Right lung (tissue), 5 donors: ENCODE data around the gene KCNMA1. TPM values are rescaled to one million over a fixed set of nuclear protein-coding genes. Genes with fewer than 3 reads are reported as not detected.
A peak's percentile ranks its signal among the peaks of the same experiment; 100 is the strongest.

Experiments
- DNase-seq, 2 donors: peaks; one replicate each; pipeline ENCODE4 v3.0.0-alpha.2; 2013
- polyA plus RNA-seq, 5 donors: library from polyadenylated mRNA; unstranded; fragments of 120-200 nt; gene quantifications; one replicate each; pipeline versions ENCODE4 v1.2.1 to v1.2.3, GENCODE V29; 2013; ENCODE audit warnings: inconsistent platforms in 1 of 5, low replicate concordance in 1 of 5; ENCODE audit not compliant: insufficient read length in 5 of 5, insufficient read depth in 1 of 5

The KCNMA1 gene
- polyA plus RNA-seq, 5 donors, result 3.8 to 4.6 (median 4.2) TPM

DNA sequence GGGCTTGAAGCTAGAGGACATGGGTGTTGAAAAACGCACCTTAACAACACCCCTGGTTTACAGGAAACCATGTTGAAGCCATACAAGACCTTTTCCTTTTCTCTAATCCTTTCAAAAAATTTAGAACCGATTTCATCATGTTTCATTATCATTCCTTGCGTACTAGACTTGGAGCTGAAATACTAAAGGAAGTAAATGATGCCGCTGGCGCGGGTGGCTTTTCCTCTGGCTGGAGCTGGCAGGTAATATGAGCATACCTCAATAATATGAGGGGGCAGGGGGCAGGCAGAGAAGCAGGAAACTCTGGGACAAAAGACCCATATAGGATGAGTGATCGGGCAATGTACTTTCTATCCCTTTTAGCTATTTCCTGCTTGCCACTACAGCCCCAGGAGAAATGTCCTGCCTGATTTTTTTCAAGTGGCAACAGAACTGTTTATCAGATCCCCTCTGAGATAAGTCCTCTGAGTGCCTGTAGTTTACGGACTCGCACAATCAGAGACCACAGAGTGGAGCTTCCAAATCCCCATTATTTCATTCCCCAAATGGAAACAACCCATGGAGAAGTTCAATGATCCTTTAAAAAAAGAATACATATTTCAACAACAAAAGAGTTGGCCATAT lies 450.1 kb downstream of the KCNMA1 start:
- DNase-seq, result no peak

DNA sequence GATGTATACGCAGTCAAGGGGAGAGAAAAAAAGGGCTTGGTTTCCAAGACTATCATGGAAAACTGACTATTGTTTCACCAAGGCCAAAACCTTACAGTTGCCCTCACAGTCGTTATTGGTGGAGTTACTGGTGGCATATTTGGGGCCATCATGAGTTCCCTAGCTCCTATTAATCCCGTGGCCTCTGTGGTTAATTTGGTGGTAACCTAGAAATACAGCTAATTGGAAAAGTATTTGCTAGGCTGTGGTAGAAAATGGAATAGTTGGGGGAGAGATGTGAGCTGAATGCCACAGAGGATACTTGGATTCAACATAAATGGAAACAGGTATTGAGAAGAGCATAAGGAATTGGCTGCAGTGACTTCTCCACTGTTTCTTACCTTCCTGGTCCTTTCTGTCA lies 450.7 kb downstream of the KCNMA1 start:
- no peak for DNase-seq

DNA sequence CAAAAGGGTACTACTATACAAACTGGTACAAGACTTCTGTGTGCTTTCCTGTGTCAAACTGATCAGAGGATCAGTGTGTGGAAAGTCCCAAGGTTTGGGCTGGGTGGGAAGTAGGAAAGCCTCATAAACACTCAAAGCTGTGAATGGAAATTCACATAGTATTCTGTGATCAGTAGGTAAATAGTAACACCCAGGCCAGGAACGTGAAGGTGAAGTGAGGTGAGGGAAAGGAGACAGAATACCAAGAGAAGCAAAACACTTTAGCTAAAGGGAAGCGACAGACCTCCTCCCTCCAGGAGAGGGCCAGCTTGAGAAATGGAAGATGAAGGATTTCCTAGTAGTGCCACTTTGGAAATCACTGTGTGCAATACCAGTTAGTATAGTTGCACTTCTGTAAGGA lies 451.9 kb downstream of the KCNMA1 start:
- no peak for DNase-seq

DNA sequence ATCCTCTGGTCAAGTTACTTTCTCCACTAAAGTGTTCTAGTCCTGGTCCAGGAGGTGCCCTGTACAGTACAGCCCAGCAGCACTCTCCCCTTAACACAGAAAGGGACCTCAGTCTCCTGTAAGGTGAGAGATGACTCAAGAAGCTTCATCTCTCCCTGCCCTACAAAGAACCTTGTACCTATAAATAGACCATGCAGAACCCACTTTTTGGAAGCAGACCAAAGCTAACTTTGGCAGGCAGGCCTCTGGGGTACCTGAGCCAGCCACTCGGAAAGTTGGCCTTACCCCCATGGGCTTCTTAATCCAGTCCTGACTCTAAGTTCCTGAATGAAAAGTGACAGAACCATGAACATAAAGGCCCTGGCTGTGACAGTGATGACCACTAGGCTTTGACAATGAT lies 454.8 kb downstream of the KCNMA1 start:
- no peak for DNase-seq

DNA sequence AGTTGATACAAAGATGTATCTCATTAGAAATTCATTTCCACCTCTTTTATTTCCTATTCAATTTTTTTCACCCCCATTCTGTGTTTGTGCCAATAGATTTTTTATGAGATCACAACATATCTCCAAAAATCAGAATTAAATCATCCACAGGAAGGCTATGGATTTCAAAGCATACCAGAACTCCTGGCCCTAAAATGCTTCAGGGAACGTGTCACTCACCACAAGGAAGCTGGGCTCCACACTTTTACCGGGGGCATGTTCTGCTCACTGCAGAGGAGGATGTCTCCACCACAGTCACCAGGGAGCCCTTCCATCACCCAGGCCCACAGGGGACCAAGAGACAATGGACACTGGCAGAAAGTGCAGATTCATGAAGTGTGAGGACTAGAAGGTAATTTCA lies 456.8 kb downstream of the KCNMA1 start:
- DNase-seq, result no peak

DNA sequence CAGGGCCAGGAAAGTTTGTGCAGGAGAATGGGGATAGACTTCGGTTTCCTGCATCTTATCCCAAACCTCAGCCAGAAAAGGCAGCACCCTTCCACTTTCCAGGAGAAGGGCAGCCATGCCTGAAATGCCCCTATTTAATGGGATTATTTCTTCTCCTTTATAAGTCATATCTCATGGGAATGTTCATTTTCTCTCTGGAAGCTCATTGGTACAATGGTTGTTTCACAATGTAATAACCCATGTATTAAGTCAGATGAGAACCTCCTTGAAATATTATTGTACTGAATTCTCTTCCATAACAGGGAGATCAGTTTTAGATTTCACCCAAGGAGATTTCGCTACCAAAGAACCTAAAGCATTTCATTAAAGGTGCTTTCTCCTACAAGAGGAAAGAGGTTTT lies 457.5 kb downstream of the KCNMA1 start:
- DNase-seq, result no peak

DNA sequence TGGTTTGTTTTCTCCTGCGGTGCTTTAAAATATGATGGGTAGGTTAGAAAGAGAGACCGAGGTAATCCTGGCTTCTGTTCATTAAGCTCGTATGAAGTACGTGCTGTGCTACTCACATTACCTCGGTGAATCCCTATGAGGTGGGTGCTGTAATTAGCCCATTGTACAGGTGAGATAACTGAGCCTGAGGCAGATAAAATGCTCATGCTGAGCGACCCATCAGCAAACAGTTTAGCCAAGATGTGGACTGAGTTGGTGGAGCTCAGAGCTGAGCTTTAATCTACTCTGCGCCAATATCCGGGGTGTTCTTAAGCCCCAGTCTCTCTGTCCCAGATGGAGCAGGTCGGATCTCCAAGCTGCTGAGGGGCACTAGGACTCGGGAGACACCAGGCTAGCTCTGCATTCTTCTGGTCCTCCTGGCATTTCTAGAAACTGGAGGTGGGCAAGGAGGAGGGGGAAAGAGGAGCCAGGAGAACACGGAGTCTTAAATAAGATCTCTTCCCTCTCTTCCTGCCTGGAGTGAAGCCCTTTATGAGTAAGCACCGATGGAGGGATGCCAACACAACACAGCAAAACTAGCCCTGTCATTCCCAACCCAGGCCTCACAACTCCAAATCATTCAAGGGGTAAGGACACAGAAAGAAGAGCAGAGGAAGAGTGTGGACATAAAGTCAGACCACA lies 458.5 kb downstream of the KCNMA1 start:
- DNase-seq, result peak in 1 of 2 donors; percentile 24

DNA sequence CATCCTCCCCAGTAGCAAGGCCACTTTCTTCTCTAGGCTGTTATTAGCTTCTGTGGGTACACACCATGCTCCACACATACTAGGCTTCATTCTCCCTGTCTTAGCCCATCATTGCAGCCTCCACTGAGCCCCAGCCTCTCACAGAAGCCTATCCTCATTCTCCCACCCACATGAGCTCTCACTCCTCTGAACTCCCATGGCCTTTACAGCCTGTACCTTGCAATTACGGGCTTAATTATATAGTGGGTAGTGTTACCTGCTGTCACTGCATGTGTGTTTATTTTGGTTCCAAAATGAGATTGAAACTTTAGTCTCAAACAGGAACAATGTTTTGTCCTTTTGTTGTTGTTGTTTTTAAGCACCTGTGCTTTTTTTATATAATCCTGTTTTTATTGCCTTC lies 460.0 kb downstream of the KCNMA1 start:
- no peak for DNase-seq

DNA sequence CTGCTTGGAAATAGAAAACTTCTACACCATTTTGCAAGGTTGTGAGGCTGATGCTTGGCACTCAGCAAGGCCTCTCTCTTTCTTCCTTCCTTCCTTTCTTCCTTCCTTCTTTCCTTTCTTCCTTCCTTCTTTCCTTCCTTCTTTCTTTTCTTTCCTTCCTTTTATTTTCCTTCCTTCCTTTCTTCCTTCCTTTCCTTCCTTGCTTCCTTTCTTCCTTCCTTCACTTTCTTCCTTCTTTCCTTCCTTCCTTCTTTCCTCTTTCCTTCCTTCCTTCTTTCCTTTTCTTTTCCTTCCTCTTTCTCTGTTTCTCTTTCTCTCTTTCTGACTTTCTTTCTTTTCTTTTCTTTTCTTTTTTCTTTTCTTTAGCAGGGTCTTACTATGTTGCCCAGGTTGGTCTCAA lies 460.4 kb downstream of the KCNMA1 start:
- DNase-seq, result no peak

DNA sequence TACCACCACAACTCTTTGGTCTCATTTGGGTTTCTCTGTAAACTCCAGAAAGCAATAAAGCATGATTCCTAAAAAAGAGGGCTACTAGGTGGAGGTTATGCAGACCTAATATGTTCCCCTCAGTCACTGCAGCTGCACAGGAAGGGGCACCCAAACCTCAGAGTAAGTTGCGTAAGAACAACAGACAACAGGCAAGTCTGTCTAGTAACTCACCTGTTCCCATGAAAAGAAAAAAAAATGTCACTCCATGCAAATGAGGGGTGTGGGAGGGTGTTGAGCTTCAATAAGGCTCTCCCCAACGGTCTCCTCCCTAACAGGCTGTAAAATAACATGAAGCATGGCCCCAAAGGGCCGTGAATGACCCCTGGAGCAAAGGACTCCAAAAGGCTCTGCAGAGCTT lies 461.4 kb downstream of the KCNMA1 start:
- no peak for DNase-seq

DNA sequence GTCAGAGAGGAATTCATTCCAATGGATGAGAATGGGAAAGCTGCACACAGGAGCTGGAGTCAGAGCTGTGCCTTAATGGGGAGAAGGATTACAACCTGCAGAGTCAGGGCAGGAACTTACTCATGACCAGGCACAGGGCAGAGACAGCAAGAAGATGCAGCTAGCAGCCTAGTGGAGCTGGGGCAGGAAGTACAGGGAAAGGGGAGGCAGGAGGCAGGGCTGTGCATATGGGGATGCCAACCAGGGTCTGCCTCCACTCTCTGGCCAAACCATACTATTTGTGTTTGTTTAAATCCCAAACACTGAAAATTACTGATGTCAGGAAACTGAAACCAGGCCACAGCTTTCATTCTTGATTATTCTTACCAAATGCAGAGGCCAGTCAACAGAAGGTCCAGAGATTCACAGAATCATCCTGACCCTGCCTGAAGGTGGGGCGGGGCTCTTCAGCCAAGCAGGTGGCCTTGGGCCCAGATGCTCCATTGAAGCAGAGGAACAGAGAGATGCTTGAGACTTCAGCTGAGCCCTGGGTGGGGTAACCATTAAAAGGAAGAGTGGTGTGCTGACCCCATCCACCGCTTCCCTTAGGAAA lies 461.9 kb downstream of the KCNMA1 start:
- no peak for DNase-seq

DNA sequence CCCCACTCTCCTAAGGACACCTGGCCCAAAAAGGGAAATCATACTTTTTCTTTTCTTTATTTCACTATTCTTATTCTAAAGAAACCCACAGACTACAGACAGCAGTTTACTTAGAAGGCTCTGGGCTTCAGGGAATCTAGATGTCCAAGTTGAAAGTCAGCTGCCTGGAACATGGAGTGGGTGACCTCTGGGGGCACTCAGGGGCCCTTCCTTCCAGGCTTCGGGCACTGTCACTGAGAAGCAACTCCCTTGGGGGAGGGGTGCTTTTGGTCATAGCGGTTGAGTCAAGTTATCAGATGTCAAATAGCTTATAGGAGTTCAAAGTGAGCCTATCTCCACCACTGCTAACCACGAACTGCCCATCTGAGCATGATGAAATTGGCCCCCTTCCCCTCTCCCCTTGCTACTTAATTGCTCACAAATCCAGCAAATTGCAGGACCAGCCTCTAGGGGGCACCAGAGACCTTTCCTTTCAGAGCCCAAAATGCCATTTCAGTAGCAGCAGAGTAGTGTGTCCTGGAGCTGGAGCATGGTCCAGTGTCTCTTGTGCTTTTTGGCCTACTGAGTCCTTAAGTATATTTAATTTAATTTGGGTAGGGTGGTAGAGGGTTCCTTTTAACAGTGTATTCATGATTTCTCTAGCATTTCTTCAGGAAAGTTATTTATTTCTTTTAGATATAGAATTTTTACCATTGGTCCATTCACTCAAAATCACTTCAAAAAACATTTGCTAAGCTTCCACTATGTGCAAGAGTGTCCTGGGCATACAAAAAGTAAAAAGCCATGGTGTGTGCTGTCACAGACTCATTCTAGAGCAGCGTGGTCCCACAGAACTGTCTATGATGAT lies 463.8 kb downstream of the KCNMA1 start:
- peak; percentile 51 to 79 for DNase-seq

DNA sequence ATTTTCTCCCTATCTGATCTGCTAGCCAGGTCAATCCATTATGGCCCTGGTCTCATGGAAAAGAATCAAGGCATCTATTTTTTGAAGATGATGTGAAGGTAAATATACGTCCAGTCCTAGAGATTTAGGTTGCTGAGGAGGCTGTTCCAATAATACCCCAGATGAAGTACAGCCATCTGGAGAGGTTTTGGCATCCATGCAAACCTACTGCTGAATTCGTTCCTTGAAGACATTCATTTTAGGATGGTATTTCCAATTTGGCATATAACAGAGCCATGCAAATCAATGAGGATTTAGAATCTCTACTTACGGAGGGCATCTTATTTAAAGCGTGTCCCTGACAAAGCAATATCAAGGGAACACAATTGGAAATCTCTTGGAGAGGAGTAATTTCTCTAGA lies 465.5 kb downstream of the KCNMA1 start:
- DNase-seq, result no peak

DNA sequence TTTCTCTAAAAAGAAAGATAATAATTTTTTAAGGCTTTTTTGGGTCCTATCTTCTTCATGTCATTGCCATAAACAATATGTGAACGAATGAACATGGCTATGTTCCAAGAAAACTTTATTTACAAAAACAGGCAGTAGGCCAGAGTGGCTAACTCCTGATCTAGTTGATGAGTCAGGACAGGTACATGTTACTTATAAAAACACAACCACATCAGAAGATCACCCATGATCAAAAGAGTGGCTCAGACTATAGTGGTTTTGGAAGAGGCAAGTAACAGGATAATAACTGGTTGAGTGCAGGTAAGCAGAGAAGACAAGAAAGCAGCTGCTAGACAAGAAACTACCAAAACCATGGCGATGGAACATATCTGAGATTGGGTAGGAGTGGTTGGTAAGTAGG lies 468.7 kb downstream of the KCNMA1 start:
- DNase-seq, result no peak

DNA sequence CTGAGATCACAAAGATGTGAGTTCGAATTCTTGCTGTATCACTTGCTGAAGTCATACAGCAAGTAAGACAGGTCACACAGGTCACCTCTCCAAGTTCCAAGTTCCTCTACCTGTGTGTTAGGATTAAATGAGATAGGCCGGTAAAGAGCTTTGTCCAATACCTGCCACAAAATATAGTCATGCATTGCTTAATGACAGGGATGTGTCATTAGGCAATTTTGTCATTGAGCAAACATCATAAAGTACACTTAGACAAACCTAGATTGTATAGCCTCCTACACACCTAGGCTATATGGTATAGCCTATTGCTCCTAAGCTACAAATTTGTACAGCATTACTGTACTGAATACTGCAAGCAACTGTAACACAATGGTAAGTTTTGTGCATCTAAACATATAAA lies 469.4 kb downstream of the KCNMA1 start:
- no peak for DNase-seq

DNA sequence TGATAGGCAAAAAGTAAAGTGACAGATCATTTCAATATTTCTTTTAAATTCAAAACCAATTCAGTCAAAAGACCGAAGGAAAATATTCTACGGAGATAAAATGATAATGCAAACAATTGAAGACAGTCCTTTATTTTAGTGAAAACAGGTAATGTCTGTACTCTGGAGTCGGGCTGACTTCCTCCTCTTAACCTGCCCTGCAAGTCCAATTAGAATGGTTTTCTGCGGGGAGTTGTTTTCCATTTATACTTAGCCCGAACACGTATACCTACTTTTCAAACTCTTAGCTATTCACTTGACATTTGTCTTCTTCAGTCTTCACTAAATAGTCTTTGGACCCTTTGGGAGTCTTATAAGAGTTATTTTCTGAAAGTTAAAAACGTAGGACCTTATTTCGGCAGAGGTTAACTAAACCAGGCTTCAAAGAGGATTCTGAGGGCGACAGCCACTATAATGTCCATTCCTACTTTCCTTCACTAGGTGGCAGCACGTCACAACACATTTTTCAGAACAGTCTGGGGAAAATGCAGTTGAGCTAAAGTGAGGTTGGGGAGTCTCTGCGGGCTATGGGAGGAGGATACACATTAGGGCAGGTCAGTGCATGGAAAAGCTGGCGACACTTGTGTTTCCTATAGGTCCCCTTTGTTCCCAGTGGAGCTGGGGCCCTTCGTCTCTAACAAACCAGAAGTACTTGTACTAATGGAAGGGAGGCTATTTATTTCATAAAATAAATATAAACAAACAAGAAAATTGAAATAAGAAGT lies 472.0 kb downstream of the KCNMA1 start:
- peak; percentile 30 to 55 for DNase-seq

DNA sequence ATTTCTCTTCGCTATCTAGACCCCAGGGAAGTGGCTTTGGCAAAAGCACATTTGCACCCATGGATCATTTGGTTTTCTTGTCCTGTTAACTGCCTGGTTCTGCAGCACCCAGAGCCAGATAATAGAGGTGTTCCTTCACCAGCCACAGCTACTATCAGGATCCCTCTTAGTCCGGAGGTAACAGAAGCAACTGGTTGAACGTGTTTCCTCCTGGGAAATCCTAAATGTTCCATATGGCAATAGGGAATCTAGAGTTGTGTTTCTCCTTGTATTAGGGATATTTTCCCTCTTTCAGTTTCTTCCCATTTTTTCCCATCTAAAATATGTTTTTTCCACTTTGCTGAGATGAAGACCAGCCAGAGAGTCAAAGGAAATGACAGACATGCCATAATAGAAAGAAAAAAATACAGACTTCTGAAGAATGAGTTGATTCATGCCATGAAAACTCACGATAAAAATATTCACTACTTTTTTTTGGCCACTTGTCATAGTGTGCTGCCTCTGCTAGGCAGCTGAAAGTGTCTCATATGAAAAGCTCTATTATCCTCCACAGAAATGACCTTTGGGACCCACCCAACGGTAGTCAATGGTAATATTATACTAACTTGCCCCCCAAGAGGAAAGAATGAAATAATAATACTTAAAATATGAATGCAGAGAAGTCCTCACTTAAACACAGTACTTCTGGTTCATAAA lies 472.8 kb downstream of the KCNMA1 start:
- no peak for DNase-seq

DNA sequence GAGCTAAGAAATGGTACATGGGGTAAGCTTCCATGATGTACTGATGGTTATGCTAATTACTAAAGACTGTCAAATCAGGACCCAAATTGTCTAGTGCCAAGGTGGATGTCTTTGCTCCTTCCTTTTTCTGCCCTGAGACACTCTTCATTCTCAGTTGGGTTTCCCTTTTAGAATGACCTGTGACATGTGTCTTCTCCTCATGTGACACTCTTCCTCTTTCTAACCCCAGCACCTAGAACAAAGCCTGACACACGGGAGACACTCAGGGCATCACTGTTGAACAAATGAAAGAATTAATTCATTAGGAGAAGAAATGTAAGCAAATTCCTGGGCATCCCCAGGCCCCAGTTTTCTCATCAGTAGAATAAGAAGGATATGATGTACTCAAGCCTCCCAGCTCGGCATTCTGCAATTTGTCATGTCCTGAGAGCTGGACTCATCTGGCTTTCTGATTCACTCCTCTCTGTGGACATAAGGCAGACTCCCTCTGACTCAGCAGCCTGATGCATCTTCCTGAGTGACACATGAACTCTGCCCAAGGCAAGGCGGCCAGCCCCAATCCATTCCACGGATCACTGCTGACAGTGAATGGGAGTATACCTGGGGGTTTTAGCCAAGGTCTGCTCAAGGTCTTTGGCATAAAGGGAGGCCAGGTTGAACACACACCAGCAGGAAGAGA lies 473.8 kb downstream of the KCNMA1 start:
- DNase-seq, result no peak

DNA sequence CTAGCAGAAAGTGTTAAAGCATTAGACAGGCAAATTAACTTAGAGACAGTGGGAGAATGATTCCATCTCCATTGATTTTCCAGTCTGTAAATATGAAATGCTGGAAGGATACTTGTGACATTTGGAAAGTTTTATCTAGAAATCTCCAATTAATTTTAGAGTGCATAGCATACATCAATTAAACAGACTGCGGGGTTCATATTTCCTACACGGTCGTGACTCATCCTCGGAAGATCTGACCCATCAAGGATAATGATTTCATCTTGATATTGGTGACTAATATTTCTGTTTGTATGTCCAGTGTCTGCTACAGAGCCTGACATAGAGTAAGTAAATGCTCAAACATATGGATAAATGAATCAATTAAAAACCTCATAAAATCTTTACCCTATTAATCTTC lies 474.9 kb downstream of the KCNMA1 start:
- no peak for DNase-seq

DNA sequence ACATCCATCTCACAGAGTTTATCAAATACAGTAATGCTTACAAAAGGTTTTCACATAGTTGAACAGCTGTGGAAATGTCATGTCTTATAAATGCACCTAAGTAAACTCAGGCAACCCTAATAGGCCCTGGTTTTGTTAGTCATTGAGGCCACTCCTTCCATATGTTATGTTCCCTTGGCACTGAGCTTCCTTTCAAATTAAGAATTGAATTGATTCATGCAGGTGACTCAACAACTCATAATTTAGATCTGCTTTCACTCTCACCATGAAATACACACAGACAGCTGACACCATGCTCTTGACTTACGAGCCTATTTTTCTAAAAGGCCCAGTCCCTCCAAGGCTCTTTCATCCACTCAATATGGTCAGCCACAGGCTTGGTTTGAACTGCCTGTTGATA lies 476.9 kb downstream of the KCNMA1 start:
- no peak for DNase-seq
